ENCODE results near the gene SRF.

Gene SRF

GRCh38 chr6:43216200-43216599, 45.1 kb downstream of the SRF start:
- no peak overlapping the region for H3K27ac ChIP-seq (ENCODE audit: low read length)
- no peaks in the 10 kb centered on the region for H3K27me3 ChIP-seq (ENCODE audit: control insufficient read depth in 1 of 2, insufficient read depth in 2 of 2, low read length in 2 of 2)
- H3K9me3 ChIP-seq (ENCODE audit: control insufficient read depth in 2 of 2, low read length in 2 of 2): no peaks in the 10 kb centered on the region
- no peak overlapping the region for H3K4me3 ChIP-seq (ENCODE audit: low read length in 2 of 2)
- H3K9ac ChIP-seq (ENCODE audit: low read length in 2 of 2): no peak overlapping the region
- H3K4me1 ChIP-seq (ENCODE audit: control insufficient read depth, insufficient read depth, low read length): no peaks in the 10 kb centered on the region
- peaks cover 25 to 31% of the 10 kb centered on the region in 2 donors for H3K36me3 ChIP-seq (ENCODE audit: control insufficient read depth in 2 of 2, insufficient read depth in 2 of 2, low read length in 2 of 2)

- H3K27me3 ChIP-seq (ENCODE audit: control insufficient read depth in 1 of 2, insufficient read depth in 2 of 2, low read length in 2 of 2): no peaks in the 10 kb centered on the region
- H3K9ac ChIP-seq (ENCODE audit: low read length in 2 of 2): no peak overlapping the region
- no peak overlapping the region for H3K27ac ChIP-seq (ENCODE audit: low read length)
- H3K4me1 ChIP-seq (ENCODE audit: control insufficient read depth, insufficient read depth, low read length): no peaks in the 10 kb centered on the region
- no peaks in the 10 kb centered on the region for H3K9me3 ChIP-seq (ENCODE audit: control insufficient read depth in 2 of 2, low read length in 2 of 2)
- no peak overlapping the region for H3K4me3 ChIP-seq (ENCODE audit: low read length in 2 of 2)
- peaks cover 26 to 34% of the 10 kb centered on the region in 2 donors for H3K36me3 ChIP-seq (ENCODE audit: control insufficient read depth in 2 of 2, insufficient read depth in 2 of 2, low read length in 2 of 2)
Observed at GRCh38 chr6:43217351-43217750, 46.3 kb downstream of the SRF start.

- Histone ChIP-seq H3K4me3 (ENCODE audit: low read length in 2 of 2) (no peak overlapping the region), H3K36me3 (ENCODE audit: control insufficient read depth in 2 of 2, insufficient read depth in 2 of 2, low read length in 2 of 2) (peaks cover 21 to 33% of the 10 kb centered on the region in 2 donors), H3K9ac (ENCODE audit: low read length in 2 of 2) (no peak overlapping the region), H3K9me3 (ENCODE audit: control insufficient read depth in 2 of 2, low read length in 2 of 2) (no peaks in the 10 kb centered on the region), H3K4me1 (ENCODE audit: control insufficient read depth, insufficient read depth, low read length) (no peaks in the 10 kb centered on the region), H3K27me3 (ENCODE audit: control insufficient read depth in 1 of 2, insufficient read depth in 2 of 2, low read length in 2 of 2) (no peaks in the 10 kb centered on the region), H3K27ac (ENCODE audit: low read length) (no peak overlapping the region)
Observed at GRCh38 chr6:43219119-43219518, 48.0 kb downstream of the SRF start.

GRCh38 chr6:43219814-43220213, 48.7 kb downstream of the SRF start:
- no peak overlapping the region for H3K9ac ChIP-seq (ENCODE audit: low read length in 2 of 2)
- no peaks in the 10 kb centered on the region for H3K9me3 ChIP-seq (ENCODE audit: control insufficient read depth in 2 of 2, low read length in 2 of 2)
- no peaks in the 10 kb centered on the region for H3K4me1 ChIP-seq (ENCODE audit: control insufficient read depth, insufficient read depth, low read length)
- no peak overlapping the region for H3K4me3 ChIP-seq (ENCODE audit: low read length in 2 of 2)
- no peak overlapping the region for H3K27ac ChIP-seq (ENCODE audit: low read length)
- H3K36me3 ChIP-seq (ENCODE audit: control insufficient read depth in 2 of 2, insufficient read depth in 2 of 2, low read length in 2 of 2): peaks cover 21 to 37% of the 10 kb centered on the region in 2 donors
- H3K27me3 ChIP-seq (ENCODE audit: control insufficient read depth in 1 of 2, insufficient read depth in 2 of 2, low read length in 2 of 2): no peaks in the 10 kb centered on the region

- Histone ChIP-seq H3K4me3 (ENCODE audit: low read length in 2 of 2) (no peak overlapping the region), H3K36me3 (ENCODE audit: control insufficient read depth in 2 of 2, insufficient read depth in 2 of 2, low read length in 2 of 2) (peaks cover 21 to 32% of the 10 kb centered on the region in 2 donors), H3K27me3 (ENCODE audit: control insufficient read depth in 1 of 2, insufficient read depth in 2 of 2, low read length in 2 of 2) (no peaks in the 10 kb centered on the region), H3K9me3 (ENCODE audit: control insufficient read depth in 2 of 2, low read length in 2 of 2) (no peaks in the 10 kb centered on the region), H3K27ac (ENCODE audit: low read length) (no peak overlapping the region), H3K4me1 (ENCODE audit: control insufficient read depth, insufficient read depth, low read length) (no peaks in the 10 kb centered on the region), H3K9ac (ENCODE audit: low read length in 2 of 2) (no peak overlapping the region)
Observed at GRCh38 chr6:43220439-43220951, 49.4 kb downstream of the SRF start.

GRCh38 chr6:43221046-43221972, 50.2 kb downstream of the SRF start:
- no peak overlapping the region for H3K4me3 ChIP-seq (ENCODE audit: low read length in 2 of 2)
- H3K4me1 ChIP-seq (ENCODE audit: control insufficient read depth, insufficient read depth, low read length): no peaks in the 10 kb centered on the region
- no peaks in the 10 kb centered on the region for H3K9me3 ChIP-seq (ENCODE audit: control insufficient read depth in 2 of 2, low read length in 2 of 2)
- H3K27ac ChIP-seq (ENCODE audit: low read length): no peak overlapping the region
- no peaks in the 10 kb centered on the region for H3K27me3 ChIP-seq (ENCODE audit: control insufficient read depth in 1 of 2, insufficient read depth in 2 of 2, low read length in 2 of 2)
- no peak overlapping the region for H3K9ac ChIP-seq (ENCODE audit: low read length in 2 of 2)
- peaks cover 13 to 28% of the 10 kb centered on the region in 2 donors for H3K36me3 ChIP-seq (ENCODE audit: control insufficient read depth in 2 of 2, insufficient read depth in 2 of 2, low read length in 2 of 2)

- peaks cover 4 to 26% of the 10 kb centered on the region in 2 donors for H3K36me3 ChIP-seq (ENCODE audit: control insufficient read depth in 2 of 2, insufficient read depth in 2 of 2, low read length in 2 of 2)
- H3K9me3 ChIP-seq (ENCODE audit: control insufficient read depth in 2 of 2, low read length in 2 of 2): no peaks in the 10 kb centered on the region
- H3K9ac ChIP-seq (ENCODE audit: low read length in 2 of 2): no peak overlapping the region
- H3K27me3 ChIP-seq (ENCODE audit: control insufficient read depth in 1 of 2, insufficient read depth in 2 of 2, low read length in 2 of 2): no peaks in the 10 kb centered on the region
- no peaks in the 10 kb centered on the region for H3K4me1 ChIP-seq (ENCODE audit: control insufficient read depth, insufficient read depth, low read length)
- H3K27ac ChIP-seq (ENCODE audit: low read length): no peak overlapping the region
- no peak overlapping the region for H3K4me3 ChIP-seq (ENCODE audit: low read length in 2 of 2)
Observed at GRCh38 chr6:43222418-43223059, 51.5 kb downstream of the SRF start.

GRCh38 chr6:43223175-43223574, 52.1 kb downstream of the SRF start:
- no peaks in the 10 kb centered on the region for H3K9me3 ChIP-seq (ENCODE audit: control insufficient read depth in 2 of 2, low read length in 2 of 2)
- no peaks in the 10 kb centered on the region for H3K27me3 ChIP-seq (ENCODE audit: control insufficient read depth in 1 of 2, insufficient read depth in 2 of 2, low read length in 2 of 2)
- H3K36me3 ChIP-seq (ENCODE audit: control insufficient read depth in 2 of 2, insufficient read depth in 2 of 2, low read length in 2 of 2): peaks cover 3 to 26% of the 10 kb centered on the region in 2 donors
- H3K4me1 ChIP-seq (ENCODE audit: control insufficient read depth, insufficient read depth, low read length): no peaks in the 10 kb centered on the region
- no peak overlapping the region for H3K9ac ChIP-seq (ENCODE audit: low read length in 2 of 2)
- H3K4me3 ChIP-seq (ENCODE audit: low read length in 2 of 2): no peak overlapping the region
- H3K27ac ChIP-seq (ENCODE audit: low read length): no peak overlapping the region

GRCh38 chr6:43226192-43226851, 55.3 kb downstream of the SRF start:
- H3K36me3 ChIP-seq (ENCODE audit: control insufficient read depth in 2 of 2, insufficient read depth in 2 of 2, low read length in 2 of 2): peaks cover 3 to 19% of the 10 kb centered on the region in 2 donors

GRCh38 chr6:43228951-43229802, 58.1 kb downstream of the SRF start, which contains the start of gene DNPH1:
Gene DNPH1 (minus strand): TSS chr6:43229481. CDS start chr6:43229456, 25 bp downstream.
- Histone ChIP-seq H3K36me3 (ENCODE audit: control insufficient read depth in 2 of 2, insufficient read depth in 2 of 2, low read length in 2 of 2) (peaks cover 0 to 7% of the 10 kb centered on the region in 2 donors), H3K9me3 (ENCODE audit: control insufficient read depth in 2 of 2, low read length in 2 of 2) (no peaks in the 10 kb centered on the region), H3K9ac (ENCODE audit: low read length in 2 of 2) (peak within 1 kb of the TSS; percentile 50 to 64), H3K27me3 (ENCODE audit: control insufficient read depth in 1 of 2, insufficient read depth in 2 of 2, low read length in 2 of 2) (no peaks in the 10 kb centered on the region), H3K4me3 (ENCODE audit: low read length in 2 of 2) (peak within 1 kb of the TSS; percentile 70 to 77), H3K27ac (ENCODE audit: low read length) (no peak within 1 kb of the TSS), H3K4me1 (ENCODE audit: control insufficient read depth, insufficient read depth, low read length) (peaks cover 7% of the 10 kb centered on the region)

More at GRCh38 chr6:43226192-43226851, 55.3 kb downstream of the SRF start:
- no peak overlapping the region for H3K4me3 ChIP-seq (ENCODE audit: low read length in 2 of 2)
- H3K9ac ChIP-seq (ENCODE audit: low read length in 2 of 2): no peak overlapping the region
- peaks cover 7% of the 10 kb centered on the region for H3K4me1 ChIP-seq (ENCODE audit: control insufficient read depth, insufficient read depth, low read length)
- no peaks in the 10 kb centered on the region for H3K27me3 ChIP-seq (ENCODE audit: control insufficient read depth in 1 of 2, insufficient read depth in 2 of 2, low read length in 2 of 2)
- no peak overlapping the region for H3K27ac ChIP-seq (ENCODE audit: low read length)
- H3K9me3 ChIP-seq (ENCODE audit: control insufficient read depth in 2 of 2, low read length in 2 of 2): no peaks in the 10 kb centered on the region
